HepG2 (cell line): ENCODE results near the gene APBB1IP. TPM values are rescaled to one million over a fixed set of nuclear protein-coding genes. Genes with fewer than 3 reads are reported as not detected.

Experiments
- ATAC-seq: fragments of 200-7000 bp; cut with Tn5 transposase; 3 replicates; pipeline ENCODE4 v1.9.1; 2020; ENCODE audit warnings: mild to moderate bottlenecking, moderate library complexity
- BruUV-seq: library from RNA; stranded (reverse); fragments of 400-500 nt; replicated peaks from 2 replicates; lab custom pipeline; 2021; lab: Mats Ljungman, UMichigan
- CTCF ChIA-PET: fragments of 300-600 bp; formaldehyde crosslinking; extraction: SDS; loops from one replicate; lab custom pipeline; 2021; ENCODE audit warnings: low total read pairs, inconsistent platforms, low intra/inter-chr PET ratio; lab: Yijun Ruan, JAX
- POLR2A ChIA-PET: fragments of 350-600 bp; sonication (Branson Sonifier 250); formaldehyde crosslinking; loops from one replicate; lab custom pipeline; 2020; ENCODE audit warnings: antibody characterized with exemption, inconsistent platforms; lab: Yijun Ruan, JAX
- DNase-seq: peaks from one replicate; pipeline ENCODE4 v3.0.0-alpha.2; 2015; ENCODE audit warnings: low spot score
- FAIRE-seq: peaks from 3 replicates; lab custom pipeline; 2011; peaks lifted over from hg19 to GRCh38; lab: Jason Lieb, UNC
- H2AFZ ChIP-seq: one replicate; pipeline ENCODE4 v1.6.1; 2011; ENCODE audit warnings: low read length, inconsistent platforms
- H3K27ac ChIP-seq: fragments of 300-600 bp; 3 replicates; pipeline ENCODE4 v1.8.0; 2011; ENCODE audit warnings: mixed run types, mild to moderate bottlenecking, mixed read lengths, low read length, inconsistent platforms; ENCODE audit not compliant: insufficient read depth; ENCODE audit errors: extremely low read length
- H3K27me3 ChIP-seq, 2 experiments: fragments of 200-600 bp in 1 of 2; 2 replicates in 1 of 2; 3 replicates in 1 of 2; pipeline versions ENCODE4 v1.6.0 to v1.8.0; 2011; ENCODE audit warnings: low read length in 2 of 2, mild to moderate bottlenecking in 2 of 2, moderate library complexity in 2 of 2, inconsistent platforms in 1 of 2; ENCODE audit not compliant: insufficient read depth in 2 of 2, control insufficient read depth in 1 of 2
- H3K36me3 ChIP-seq, 2 experiments: fragments of 200-600 bp in 1 of 2; replicated peaks in 1 of 2; 2 replicates in 1 of 2; 3 replicates in 1 of 2; pipeline versions ENCODE4 v1.5.1 to v1.8.0; 2011; ENCODE audit warnings: low read length in 2 of 2, inconsistent platforms in 1 of 2; ENCODE audit not compliant: insufficient read depth in 2 of 2, control insufficient read depth in 1 of 2
- H3K4me1 ChIP-seq: 2 replicates; pipeline ENCODE4 v1.5.1; 2012; ENCODE audit warnings: low read length, inconsistent platforms; ENCODE audit not compliant: insufficient read depth
- H3K4me2 ChIP-seq: 2 replicates; pipeline ENCODE4 v1.6.0; 2011; ENCODE audit warnings: low read depth, low read length, inconsistent platforms
- H3K4me3 ChIP-seq, 3 experiments: fragments of 200-600 bp in 1 of 3; sonication (generic), shearing (Covaris generic) in 1 of 3; replicated peaks in 1 of 3; 2 replicates each; pipeline ENCODE4 v1.5.1; 2011 to 2016; ENCODE audit warnings: low read length in 3 of 3, inconsistent platforms in 2 of 3, low read depth in 2 of 3, mild to moderate bottlenecking in 2 of 3, control low read depth in 1 of 3, mixed read lengths in 1 of 3; ENCODE audit not compliant: insufficient read depth in 1 of 3
- H3K79me2 ChIP-seq: one replicate; pipeline ENCODE4 v1.6.1; 2011; ENCODE audit warnings: low read length, inconsistent platforms; ENCODE audit not compliant: insufficient read depth
- H3K9ac ChIP-seq: 2 replicates; pipeline ENCODE4 v1.6.0; 2011; ENCODE audit warnings: mild to moderate bottlenecking, low read depth, low read length, inconsistent platforms; ENCODE audit not compliant: insufficient read depth
- H3K9me3 ChIP-seq: 2 replicates; pipeline ENCODE4 v1.5.1; 2012; ENCODE audit warnings: mild to moderate bottlenecking, low read length
- H4K20me1 ChIP-seq: 2 replicates; pipeline ENCODE4 v1.6.0; 2011; ENCODE audit warnings: inconsistent platforms, mild to moderate bottlenecking, low read length, moderate library complexity; ENCODE audit not compliant: insufficient read depth
- GLI4 ChIP-seq: sonication (generic); formaldehyde crosslinking; IDR thresholded peaks from 2 replicates; pipeline ENCODE4 v1.5.1; 2020; ENCODE audit warnings: missing genetic modification reagents, mild to moderate bottlenecking, moderate library complexity, borderline replicate concordance
- NR2C2 ChIP-seq: sonication (generic); formaldehyde crosslinking; IDR thresholded peaks from 2 replicates; pipeline ENCODE4 v1.4.0; 2020; ENCODE audit warnings: missing genetic modification reagents, mild to moderate bottlenecking, moderate library complexity, borderline replicate concordance
- SAFB2 ChIP-seq: sonication (generic); formaldehyde crosslinking; IDR thresholded peaks from 2 replicates; pipeline ENCODE4 v1.5.1; 2020; ENCODE audit warnings: missing genetic modification reagents, low read depth, mild to moderate bottlenecking, borderline replicate concordance
- SP1 ChIP-seq, 2 experiments: fragments of 450-650 bp in 1 of 2; sonication (generic) in 1 of 2; formaldehyde crosslinking in 1 of 2; IDR thresholded peaks; 2 replicates each; pipeline versions ENCODE4 v1.4.0 to v1.6.1; 2016 to 2020; ENCODE audit warnings: missing genetic modification reagents in 1 of 2
- ZNF331 ChIP-seq: sonication (generic); formaldehyde crosslinking; IDR thresholded peaks from 2 replicates; pipeline ENCODE4 v1.4.0; 2020; ENCODE audit warnings: missing genetic modification reagents
- ZNF740 ChIP-seq: sonication (generic); formaldehyde crosslinking; IDR thresholded peaks from 2 replicates; pipeline ENCODE4 v1.4.0; 2020; ENCODE audit warnings: missing genetic modification reagents
- WGBS: methylation state at CpG from one replicate; pipeline ENCODE4 v1.1.6; 2017; ENCODE audit warnings: low lambda C conversion rate; 5-methylcytosine and 5-hydroxymethylcytosine counted together
- in situ Hi-C: cut with HindIII; loops from 2 replicates; pipeline ENCODE4 v1.10.0; 2017; ENCODE audit warnings: low pct_unique_long_range_greater_than_20kb; ENCODE audit not compliant: extremely low pct_ligation_motif_present
- intact Hi-C: fragments of 100-400 bp; cut with micrococcal nuclease; formaldehyde crosslinking; loops from one replicate; pipeline ENCODE4 v1.10.0; 2022; ENCODE audit not compliant: unreplicated experiment
- polyA plus RNA-seq, 8 experiments: library from polyadenylated mRNA; depleted of rRNA in 3 of 8; stranded (reverse) in 7 of 8; unstranded in 1 of 8; fragments of >200 nt; fragmentation: Illumina TruSeq in 4 of 8; extraction: Trizol in 4 of 8; gene quantifications; 2 replicates each; pipeline versions ENCODE4 v1.2.1 to v1.2.3, GENCODE V29; 2011 to 2016; ENCODE audit warnings: low read depth in 4 of 8, missing spikeins in 1 of 8, mixed read lengths in 1 of 8; ENCODE audit not compliant: insufficient read depth in 1 of 8
- total RNA-seq, 5 experiments: library from RNA; depleted of rRNA; stranded (reverse); fragments of >200 nt; fragmentation: Illumina TruSeq; extraction: Trizol; gene quantifications; 2 replicates each; pipeline ENCODE4 v1.2.3, GENCODE V29; 2016; ENCODE audit warnings: low read depth in 1 of 5

Gene APBB1IP
- total and polyA plus RNA-seq, 2 of the 13 experiments (the other 11 are each of a cell fraction or from before 2014, with no cell fraction given), result 0.08 TPM; not detected in 1

GRCh38 chr10:26479766-26480492 lies 41.8 kb downstream of the APBB1IP start (continued):
- TF ChIP-seq ZNF331, result no peak
- no peak for TF ChIP-seq SAFB2 (CRISPR knock-in tag)
- no peak for TF ChIP-seq ZNF740 (CRISPR knock-in tag)

GRCh38 chr10:26481315-26481692 lies 43.2 kb downstream of the APBB1IP start:
- intact Hi-C loops, result no loop called here

More at GRCh38 chr10:26481315-26481692, 43.2 kb downstream of the APBB1IP start:
- DNase-seq (no peak), FAIRE-seq (no peak)
- H4K20me1 ChIP-seq, result no peaks in the 10 kb centered on the region
- H3K27ac ChIP-seq, result no peak overlapping the region
- H3K4me1 ChIP-seq, result peaks cover 13% of the 10 kb centered on the region; the same call in 1 of the 2 replicates
- H3K79me2 ChIP-seq, result no peaks in the 10 kb centered on the region
- H3K9me3 ChIP-seq, result no peaks in the 10 kb centered on the region
- H3K4me2 ChIP-seq, result no peak overlapping the region
- no peak overlapping the region for H3K4me3 ChIP-seq
- H2AFZ ChIP-seq, result no peak overlapping the region
- 96% methylated on average over 2 of the region's 2 CpGs for WGBS
- BruUV-seq, result no TSS peak
- no peaks in the 10 kb centered on the region for H3K36me3 ChIP-seq
- POLR2A ChIA-PET, result no interaction called here
- in situ Hi-C loops, result no loop called here
- H3K27me3 ChIP-seq, result peaks cover 0 to 3% of the 10 kb centered on the region in 2 experiments; a peak in 2 of 5 replicates
- TF ChIP-seq GLI4 (CRISPR knock-in tag) (no peak), NR2C2 (CRISPR knock-in tag) (no peak), SP1 (IDR thresholded peaks at IDR 0.05) (no peak), SP1 (CRISPR knock-in tag; IDR thresholded peaks at IDR 0.05) (no peak)
- TF ChIP-seq, all 625 proteins: peak for 0
- ATAC-seq, result no peak
- no peak overlapping the region for H3K9ac ChIP-seq
- CTCF ChIA-PET, result no interaction called here
